Parathyroid adenoma (tissue), 2 donors: ENCODE results near the gene TWNK.

ENCODE experiments used
- H2AFZ ChIP-seq: fragments of 300-600 bp; sonication (generic); one replicate; pipeline ENCODE4 v1.7.0; 2017; ENCODE audit warnings: antibody characterized with exemption, mild to moderate bottlenecking
- H3K27ac ChIP-seq: fragments of 300-600 bp; sonication (generic); one replicate; pipeline ENCODE4 v1.7.0; 2017
- H3K27me3 ChIP-seq: fragments of 300-600 bp; sonication (generic); one replicate; pipeline ENCODE4 v1.7.0; 2017; ENCODE audit warnings: low read length; ENCODE audit not compliant: control insufficient read depth, insufficient read depth
- H3K36me3 ChIP-seq: fragments of 300-600 bp; sonication (generic); one replicate; pipeline ENCODE4 v1.7.0; 2017; ENCODE audit warnings: low read length; ENCODE audit not compliant: control insufficient read depth, insufficient read depth
- H3K4me1 ChIP-seq: fragments of 300-600 bp; sonication (generic); one replicate; pipeline ENCODE4 v1.7.0; 2017; ENCODE audit warnings: control low read depth
- H3K4me2 ChIP-seq: fragments of 300-600 bp; sonication (generic); one replicate; pipeline ENCODE4 v1.7.0; 2017; ENCODE audit warnings: low read length
- H3K4me3 ChIP-seq: fragments of 300-600 bp; sonication (generic); one replicate; pipeline ENCODE4 v1.7.0; 2017; ENCODE audit warnings: low read depth, low read length
- H3K79me2 ChIP-seq: fragments of 300-600 bp; sonication (generic); one replicate; pipeline ENCODE4 v1.7.0; 2017; ENCODE audit warnings: control low read depth
- H3K9ac ChIP-seq: fragments of 300-600 bp; sonication (generic); one replicate; pipeline ENCODE4 v1.7.0; 2017; ENCODE audit warnings: mild to moderate bottlenecking
- H3K9me3 ChIP-seq: fragments of 300-600 bp; sonication (generic); one replicate; pipeline ENCODE4 v1.7.0; 2017; ENCODE audit warnings: low read length; ENCODE audit not compliant: control insufficient read depth
- TF ChIP-seq, protein P1 (sequence below): fragments of 300-600 bp; sonication (generic); IDR thresholded peaks from one replicate; pipeline ENCODE4 v1.7.0; 2017; ENCODE audit warnings: antibody characterized with exemption, mild to moderate bottlenecking
- donor health status: primary hyperparathyroidism.

TWNK gene

DNA sequence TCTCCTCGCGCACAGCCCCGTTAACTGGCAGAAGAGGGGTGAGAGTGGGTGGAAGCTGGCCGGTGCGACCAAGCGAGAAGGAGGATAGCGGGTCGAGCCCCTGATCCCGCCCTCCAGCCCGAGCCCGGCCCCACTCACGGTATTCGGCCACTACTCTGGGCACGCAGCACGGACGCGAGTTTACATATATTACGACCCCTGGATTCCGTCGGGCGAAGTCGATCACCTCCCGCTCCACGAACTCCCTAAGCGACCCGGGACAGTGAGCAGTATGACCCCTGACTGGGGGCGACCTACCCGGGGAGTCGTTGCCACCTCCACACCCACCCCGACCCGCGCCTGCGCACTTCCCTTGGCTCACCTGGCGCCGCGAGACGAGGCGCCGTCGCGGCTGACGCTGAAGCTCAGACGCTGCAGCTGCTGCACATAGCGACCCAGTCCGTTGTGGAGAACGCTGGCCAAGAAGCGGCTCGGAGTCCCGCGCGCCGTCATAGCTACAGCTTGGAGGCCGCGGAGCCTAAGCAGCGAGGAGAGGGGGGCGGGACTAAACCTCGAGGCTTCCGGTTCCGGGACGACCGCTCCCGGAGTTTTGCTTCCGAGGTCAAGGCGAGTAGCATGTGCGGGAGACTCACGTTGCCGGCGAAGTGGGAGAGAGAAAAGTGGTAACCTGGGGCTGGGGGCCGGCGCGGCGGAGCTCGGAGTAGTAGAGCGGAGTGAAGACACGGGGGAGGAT lies at the start of gene TWNK, which contains the start of gene MRPL43:
TSS of gene TWNK (plus strand) at position 592 of the 733 bp plus-strand sequence. CDS start 668 bp downstream, outside the sequence.
TSS of gene MRPL43 (minus strand) at position 546 of the 733 bp plus-strand sequence. CDS start at position 492, 54 bp downstream.
- Histone ChIP-seq H3K79me2 (peaks cover 20% of the 10 kb centered on the region), H3K9ac (peak within 1 kb of the TSS; percentile 68), H3K27me3 (no peaks in the 10 kb centered on the region), H3K27ac (peak within 1 kb of the TSS; percentile 81), H3K4me3 (peak within 1 kb of the TSS; percentile 94), H3K4me2 (peak within 1 kb of the TSS; percentile 93), H3K9me3 (no peaks in the 10 kb centered on the region), H2AFZ (peak within 1 kb of the TSS; percentile 97), H3K36me3 (no peaks in the 10 kb centered on the region), H3K4me1 (peaks cover 6% of the 10 kb centered on the region)
- TF ChIP-seq, protein P1, sequence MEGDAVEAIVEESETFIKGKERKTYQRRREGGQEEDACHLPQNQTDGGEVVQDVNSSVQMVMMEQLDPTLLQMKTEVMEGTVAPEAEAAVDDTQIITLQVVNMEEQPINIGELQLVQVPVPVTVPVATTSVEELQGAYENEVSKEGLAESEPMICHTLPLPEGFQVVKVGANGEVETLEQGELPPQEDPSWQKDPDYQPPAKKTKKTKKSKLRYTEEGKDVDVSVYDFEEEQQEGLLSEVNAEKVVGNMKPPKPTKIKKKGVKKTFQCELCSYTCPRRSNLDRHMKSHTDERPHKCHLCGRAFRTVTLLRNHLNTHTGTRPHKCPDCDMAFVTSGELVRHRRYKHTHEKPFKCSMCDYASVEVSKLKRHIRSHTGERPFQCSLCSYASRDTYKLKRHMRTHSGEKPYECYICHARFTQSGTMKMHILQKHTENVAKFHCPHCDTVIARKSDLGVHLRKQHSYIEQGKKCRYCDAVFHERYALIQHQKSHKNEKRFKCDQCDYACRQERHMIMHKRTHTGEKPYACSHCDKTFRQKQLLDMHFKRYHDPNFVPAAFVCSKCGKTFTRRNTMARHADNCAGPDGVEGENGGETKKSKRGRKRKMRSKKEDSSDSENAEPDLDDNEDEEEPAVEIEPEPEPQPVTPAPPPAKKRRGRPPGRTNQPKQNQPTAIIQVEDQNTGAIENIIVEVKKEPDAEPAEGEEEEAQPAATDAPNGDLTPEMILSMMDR, result no peak

DNA sequence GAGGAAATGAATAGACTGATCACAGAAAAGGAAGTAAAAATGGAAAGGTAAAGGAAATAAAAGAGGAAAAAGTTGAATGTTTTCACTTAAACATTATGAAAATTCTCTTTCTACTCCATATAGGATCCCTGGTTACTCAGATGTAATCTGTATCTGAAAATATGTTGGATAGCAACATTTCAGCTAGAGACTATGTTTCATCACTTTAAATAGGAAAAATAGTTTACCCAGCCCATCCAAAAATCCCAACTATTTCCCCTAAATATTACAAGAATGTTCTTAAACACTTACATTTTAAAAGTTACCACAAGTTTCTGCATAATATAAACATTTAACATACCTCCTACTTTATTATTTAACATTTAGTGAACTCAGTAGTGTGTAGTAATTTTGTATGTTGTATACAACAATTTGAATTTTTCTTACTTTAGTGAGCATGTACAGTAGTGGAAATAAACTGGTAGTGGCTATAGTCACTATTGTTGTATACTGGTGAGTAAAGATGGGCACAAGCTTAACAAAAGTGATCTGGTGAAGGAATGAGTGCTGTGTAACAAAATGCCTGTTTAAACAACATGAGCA lies 47.5 kb upstream of the TWNK start:
- Histone ChIP-seq H3K4me3 (no peak overlapping the region), H3K9me3 (no peaks in the 10 kb centered on the region), H3K79me2 (no peaks in the 10 kb centered on the region), H3K36me3 (no peaks in the 10 kb centered on the region), H3K9ac (no peak overlapping the region), H3K4me1 (no peaks in the 10 kb centered on the region), H3K27me3 (no peaks in the 10 kb centered on the region), H2AFZ (no peak overlapping the region), H3K27ac (no peak overlapping the region), H3K4me2 (no peak overlapping the region)
- TF ChIP-seq, protein P1, result no peak

DNA sequence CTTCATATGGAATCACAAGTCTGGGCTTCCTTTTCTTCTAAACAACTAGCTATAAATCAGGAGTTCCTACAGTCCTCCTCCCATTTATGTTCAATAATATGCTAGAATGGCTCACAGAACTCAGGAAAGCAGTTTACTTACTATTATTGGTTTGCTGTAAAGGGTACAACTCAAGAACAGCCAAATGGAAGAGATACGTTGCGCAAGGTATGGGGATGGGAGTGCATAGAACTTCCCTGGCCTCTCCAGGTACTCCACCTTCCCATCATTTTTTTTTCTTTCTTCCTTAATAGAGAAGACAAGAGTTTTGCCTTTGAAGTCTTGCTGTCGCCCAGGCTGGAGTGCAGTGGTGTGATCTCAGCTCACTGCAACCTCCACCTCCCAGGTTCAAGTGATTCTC lies 45.1 kb upstream of the TWNK start:
- Histone ChIP-seq H3K4me1 (no peaks in the 10 kb centered on the region), H3K79me2 (no peaks in the 10 kb centered on the region), H3K36me3 (no peaks in the 10 kb centered on the region), H3K4me3 (no peak overlapping the region), H3K4me2 (no peak overlapping the region), H3K9me3 (no peaks in the 10 kb centered on the region), H3K9ac (no peak overlapping the region), H3K27me3 (no peaks in the 10 kb centered on the region), H3K27ac (no peak overlapping the region), H2AFZ (no peak overlapping the region)
- TF ChIP-seq, protein P1, result no peak

DNA sequence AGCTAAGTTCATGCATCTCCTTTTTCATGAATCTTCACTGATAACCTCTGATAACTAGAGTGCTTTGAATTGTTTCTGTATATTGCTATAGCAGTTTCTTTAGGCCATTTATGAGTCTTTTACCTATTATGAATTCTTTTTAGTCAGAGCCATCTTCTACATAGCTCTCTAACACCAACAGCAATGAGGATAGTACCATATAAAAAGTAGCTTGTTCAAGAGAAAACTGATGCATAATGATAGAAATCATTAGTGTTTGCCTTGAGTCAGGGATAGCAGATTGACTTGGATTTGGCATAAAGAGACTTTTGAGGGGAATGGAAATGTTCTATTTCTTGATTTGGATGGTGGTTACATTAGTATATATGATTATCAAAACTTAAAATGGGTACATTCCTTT lies 43.8 kb upstream of the TWNK start:
- Histone ChIP-seq H3K27me3 (no peaks in the 10 kb centered on the region), H3K4me2 (no peak overlapping the region), H2AFZ (no peak overlapping the region), H3K4me1 (no peaks in the 10 kb centered on the region), H3K4me3 (no peak overlapping the region), H3K9me3 (no peaks in the 10 kb centered on the region), H3K79me2 (no peaks in the 10 kb centered on the region), H3K27ac (no peak overlapping the region), H3K9ac (no peak overlapping the region), H3K36me3 (no peaks in the 10 kb centered on the region)
- TF ChIP-seq, protein P1, result no peak
